Natural killer cell treated with Interleukin-12 subunit alpha and Interleukin-12 subunit beta and Interleukin-15 and Interleukin-18, amount 100 ng/mL, for 72 hours (primary cell): ENCODE results near the gene OBI1. TPM values are rescaled to one million over a fixed set of nuclear protein-coding genes. Genes with fewer than 3 reads are reported as not detected.
A peak's percentile ranks its signal among the peaks of the same experiment; 100 is the strongest.

Experiments
- ATAC-seq, 2 donors: fragments of 150-1000 bp; cut with Tn5 transposase in 1 of 2; sonication (Bioruptor Pico), chemical (Tn5 transposase) in 1 of 2; 2 replicates each; pipeline ENCODE4 v1.10.0; 2021
- DNase-seq: peaks from one replicate; pipeline ENCODE4 v3.0.0; 2022; ENCODE audit warnings: low spot score
- H3K27ac Mint-ChIP-seq, 2 donors: 1 replicate in 1 of 2; 2 replicates in 1 of 2; pipeline ENCODE4 v1.8.0; 2022; ENCODE audit warnings: mixed read lengths in 2 of 2, mild to moderate bottlenecking in 1 of 2, moderate library complexity in 1 of 2
- H3K27me3 Mint-ChIP-seq, 2 donors: 1 replicate in 1 of 2; 2 replicates in 1 of 2; pipeline ENCODE4 v1.8.0; 2022; ENCODE audit warnings: mixed read lengths in 2 of 2
- H3K36me3 Mint-ChIP-seq: one replicate; pipeline ENCODE4 v1.8.0; 2022; ENCODE audit warnings: mixed read lengths
- H3K4me1 Mint-ChIP-seq, 2 donors: 1 replicate in 1 of 2; 2 replicates in 1 of 2; pipeline ENCODE4 v1.8.0; 2022; ENCODE audit warnings: low read depth in 2 of 2, mixed read lengths in 2 of 2, mild to moderate bottlenecking in 1 of 2
- H3K4me3 Mint-ChIP-seq: one replicate; pipeline ENCODE4 v1.8.0; 2022; ENCODE audit warnings: mixed read lengths
- H3K9me3 Mint-ChIP-seq: 2 replicates; pipeline ENCODE4 v1.8.0; 2022; ENCODE audit warnings: mixed read lengths
- total RNA-seq, 2 donors: library from RNA; stranded (reverse); gene quantifications; one replicate each; pipeline ENCODE4 v1.2.3, GENCODE V29; 2022

The OBI1 gene
- total RNA-seq, 2 donors from 2014 or later, result 16.9 to 19.6 TPM

DNA sequence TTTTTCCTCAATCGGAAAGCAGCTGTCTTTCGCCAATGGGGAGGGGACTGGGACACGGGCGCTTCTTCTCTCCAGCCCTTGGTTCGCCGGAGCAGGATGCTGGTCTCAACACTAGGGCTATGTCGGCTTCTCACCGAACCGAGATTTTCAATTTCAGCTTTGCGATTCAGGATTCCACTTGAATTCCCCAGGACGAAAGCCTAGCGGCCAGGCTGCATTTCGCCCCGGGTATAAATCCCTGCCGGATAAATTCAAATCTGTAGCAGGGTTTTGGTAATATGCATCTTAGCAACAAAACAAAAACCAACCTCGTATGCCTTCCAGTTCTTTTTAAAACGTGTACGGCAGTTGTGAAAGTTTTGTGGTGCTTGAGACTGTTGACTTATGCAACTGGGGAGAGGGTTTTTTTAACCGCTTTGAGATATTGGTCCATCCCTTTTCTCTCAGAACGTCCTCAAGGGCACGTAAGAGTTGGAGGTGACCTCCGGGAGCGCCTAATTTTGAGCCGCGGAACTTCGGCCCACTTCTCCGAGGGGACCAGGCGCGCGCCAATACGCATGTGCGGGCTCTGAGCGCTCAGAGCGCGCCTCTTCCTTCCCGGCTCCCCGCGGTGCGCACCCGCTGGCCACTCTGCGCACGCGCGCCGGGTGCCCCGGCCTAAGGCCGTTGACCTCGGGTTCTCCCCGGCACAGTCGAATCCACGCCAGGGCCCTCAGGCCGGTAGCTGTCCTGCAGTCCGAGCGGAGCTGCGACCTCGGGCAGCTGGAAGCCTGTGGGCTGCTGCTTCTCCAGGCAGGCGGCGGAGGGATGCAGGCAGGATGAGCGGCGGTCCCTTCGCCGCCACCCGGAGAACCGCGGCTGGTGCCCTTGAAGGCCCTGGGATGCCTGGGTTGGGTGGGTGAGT is 63.2 kb downstream of the OBI1 start:
- Mint-ChIP-seq H3K4me3 (peak overlapping the region; percentile 20), H3K27me3 (peaks cover 56 to 80% of the 10 kb centered on the region in 2 donors), H3K36me3 (no peaks in the 10 kb centered on the region), H3K9me3 (no peaks in the 10 kb centered on the region), H3K27ac (no peak overlapping the region), H3K4me1 (peaks cover 5 to 8% of the 10 kb centered on the region in 2 donors)
- DNase-seq (no peak), ATAC-seq (peak; percentile 67 to 85)

- H3K36me3 Mint-ChIP-seq, result peaks cover 9% of the 10 kb centered on the region
- ATAC-seq (no peak), DNase-seq (no peak)
- H3K27ac Mint-ChIP-seq, result no peak overlapping the region
- H3K9me3 Mint-ChIP-seq, result peaks cover 7% of the 10 kb centered on the region
- H3K4me1 Mint-ChIP-seq, result peaks cover 3 to 5% of the 10 kb centered on the region in 2 donors
- H3K27me3 Mint-ChIP-seq, result peaks cover 56 to 80% of the 10 kb centered on the region in 2 donors
- no peak overlapping the region for H3K4me3 Mint-ChIP-seq
These were observed 64.4 kb downstream of the OBI1 start for GRCh38 chr13:78594456-78594975.

GRCh38 chr13:78593652-78594455 is 65.1 kb downstream of the OBI1 start:
- Mint-ChIP-seq H3K9me3 (peaks cover 7% of the 10 kb centered on the region), H3K27me3 (peaks cover 57 to 80% of the 10 kb centered on the region in 2 donors), H3K4me3 (no peak overlapping the region), H3K27ac (no peak overlapping the region), H3K36me3 (peaks cover 12% of the 10 kb centered on the region), H3K4me1 (peaks cover 3 to 5% of the 10 kb centered on the region in 2 donors)
- ATAC-seq (no peak), DNase-seq (no peak)

DNA sequence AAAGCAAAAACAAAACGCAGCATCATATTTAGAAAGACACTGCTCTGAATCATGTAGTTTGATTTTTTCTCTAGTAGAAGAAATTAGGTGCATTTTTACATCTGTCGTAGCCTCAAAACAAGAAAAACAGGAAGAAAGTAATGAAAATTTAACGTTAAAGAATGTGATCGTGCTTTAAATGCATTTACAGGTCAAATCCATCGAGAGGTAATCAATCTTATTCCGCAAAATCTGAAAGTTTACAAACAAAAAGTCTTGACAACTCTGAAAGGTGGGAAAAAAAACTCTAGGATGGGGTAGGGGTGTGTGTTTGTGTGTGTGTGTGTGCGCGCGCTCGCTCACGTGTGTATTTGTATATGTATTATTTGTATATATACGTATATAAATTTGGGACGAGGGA is 65.8 kb downstream of the OBI1 start:
- peaks cover 7% of the 10 kb centered on the region for H3K9me3 Mint-ChIP-seq
- H3K4me3 Mint-ChIP-seq, result no peak overlapping the region
- peaks cover 61 to 83% of the 10 kb centered on the region in 2 donors for H3K27me3 Mint-ChIP-seq
- DNase-seq (no peak), ATAC-seq (no peak)
- H3K27ac Mint-ChIP-seq, result no peak overlapping the region
- H3K4me1 Mint-ChIP-seq, result peaks cover 3 to 5% of the 10 kb centered on the region in 2 donors
- H3K36me3 Mint-ChIP-seq, result peaks cover 12% of the 10 kb centered on the region

GRCh38 chr13:78592584-78592983 is 66.4 kb downstream of the OBI1 start:
- Mint-ChIP-seq H3K4me1 (peaks cover 3 to 5% of the 10 kb centered on the region in 2 donors), H3K27ac (no peak overlapping the region), H3K9me3 (peaks cover 9% of the 10 kb centered on the region), H3K4me3 (no peak overlapping the region), H3K27me3 (peaks cover 62 to 85% of the 10 kb centered on the region in 2 donors), H3K36me3 (peaks cover 16% of the 10 kb centered on the region)
- DNase-seq (no peak), ATAC-seq (no peak)

DNA sequence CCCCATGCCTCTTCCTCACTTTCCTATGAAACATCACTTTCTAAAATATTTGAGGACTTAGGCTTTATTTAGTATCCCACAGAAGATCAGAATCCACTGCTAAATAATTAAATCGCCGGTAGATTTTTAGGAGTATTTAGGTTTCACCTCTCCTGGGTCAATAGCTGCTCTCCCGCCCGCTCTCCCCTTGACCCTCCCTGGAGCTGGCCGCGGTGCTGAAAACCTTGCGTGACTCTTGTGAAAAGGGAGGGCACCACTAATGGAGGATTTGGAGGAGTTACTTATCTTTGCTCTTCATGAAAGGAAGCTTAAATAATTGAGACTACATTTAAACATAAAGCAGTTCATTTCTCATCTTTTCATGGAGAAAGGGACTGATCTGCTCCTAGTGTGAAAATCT is 69.7 kb downstream of the OBI1 start:
- H3K9me3 Mint-ChIP-seq, result peaks cover 12% of the 10 kb centered on the region
- DNase-seq (no peak), ATAC-seq (no peak)
- peaks cover 22% of the 10 kb centered on the region for H3K36me3 Mint-ChIP-seq
- peaks cover 57 to 85% of the 10 kb centered on the region in 2 donors for H3K27me3 Mint-ChIP-seq
- H3K27ac Mint-ChIP-seq, result no peak overlapping the region
- H3K4me3 Mint-ChIP-seq, result no peak overlapping the region
- H3K4me1 Mint-ChIP-seq, result peaks cover 0 to 4% of the 10 kb centered on the region in 2 donors

- H3K27me3 Mint-ChIP-seq, result peaks cover 42 to 66% of the 10 kb centered on the region in 2 donors
- ATAC-seq (no peak), DNase-seq (no peak)
- peaks cover 0 to 4% of the 10 kb centered on the region in 2 donors for H3K4me1 Mint-ChIP-seq
- H3K9me3 Mint-ChIP-seq, result peaks cover 12% of the 10 kb centered on the region
- H3K27ac Mint-ChIP-seq, result no peak overlapping the region
- no peak overlapping the region for H3K4me3 Mint-ChIP-seq
- peaks cover 22% of the 10 kb centered on the region for H3K36me3 Mint-ChIP-seq
These were observed 71.6 kb downstream of the OBI1 start for GRCh38 chr13:78587395-78587794.

- H3K9me3 Mint-ChIP-seq, result peaks cover 12% of the 10 kb centered on the region
- H3K4me1 Mint-ChIP-seq, result peaks cover 0 to 4% of the 10 kb centered on the region in 2 donors
- peaks cover 39 to 63% of the 10 kb centered on the region in 2 donors for H3K27me3 Mint-ChIP-seq
- no peak overlapping the region for H3K27ac Mint-ChIP-seq
- H3K36me3 Mint-ChIP-seq, result peaks cover 22% of the 10 kb centered on the region
- DNase-seq (no peak), ATAC-seq (no peak)
- no peak overlapping the region for H3K4me3 Mint-ChIP-seq
These were observed 72.2 kb downstream of the OBI1 start for GRCh38 chr13:78586706-78587105.

DNA sequence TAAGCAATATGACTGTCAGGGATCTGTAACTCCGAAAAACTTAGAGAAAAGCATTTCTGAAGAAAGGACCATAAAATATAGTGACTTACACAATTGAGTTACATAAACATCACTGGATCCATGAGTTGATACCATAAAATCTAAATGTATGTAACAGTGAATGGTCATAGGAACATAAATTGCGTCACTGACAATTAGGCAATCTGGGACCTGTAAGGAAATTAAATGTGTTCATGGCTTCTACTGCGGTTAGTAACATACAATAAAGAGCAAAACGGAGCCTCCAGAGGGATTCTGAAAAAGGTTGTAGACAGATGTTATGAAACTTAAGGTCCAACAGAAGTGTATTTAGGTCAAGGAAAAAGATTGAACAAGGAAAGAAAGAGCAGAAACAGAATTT is 82.7 kb downstream of the OBI1 start:
- no peak for ATAC-seq
- DNase-seq, result no peak
- no peaks in the 10 kb centered on the region for H3K9me3 Mint-ChIP-seq
- no peak overlapping the region for H3K4me3 Mint-ChIP-seq
- no peaks in the 10 kb centered on the region for H3K4me1 Mint-ChIP-seq
- H3K36me3 Mint-ChIP-seq, result no peaks in the 10 kb centered on the region
- H3K27ac Mint-ChIP-seq, result no peak overlapping the region
- peaks cover 12 to 26% of the 10 kb centered on the region in 2 donors for H3K27me3 Mint-ChIP-seq

DNA sequence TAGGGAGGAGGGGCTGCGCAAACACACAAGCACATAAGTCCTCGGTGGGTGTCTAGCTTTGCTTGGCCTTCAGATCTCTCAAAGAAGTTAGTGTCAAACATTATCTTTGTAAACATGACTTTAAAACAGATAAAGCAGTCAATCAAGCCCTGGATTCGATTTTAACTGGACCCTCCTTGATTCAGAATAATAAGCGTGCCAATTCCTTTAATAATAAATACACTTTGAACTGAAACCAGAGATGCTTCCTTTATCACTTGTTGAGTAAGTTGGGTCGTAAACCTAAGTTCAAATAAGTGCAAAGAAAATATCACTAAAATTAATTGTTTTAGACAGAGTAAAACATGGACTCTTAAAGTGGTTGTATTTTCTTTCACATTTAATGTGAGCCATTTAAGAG is 86.5 kb downstream of the OBI1 start:
- Mint-ChIP-seq H3K27me3 (no peaks in the 10 kb centered on the region), H3K27ac (no peak overlapping the region), H3K4me1 (no peaks in the 10 kb centered on the region), H3K36me3 (no peaks in the 10 kb centered on the region), H3K9me3 (no peaks in the 10 kb centered on the region), H3K4me3 (no peak overlapping the region)
- DNase-seq (no peak), ATAC-seq (no peak)

GRCh38 chr13:78569029-78569428 is 89.9 kb downstream of the OBI1 start:
- Mint-ChIP-seq H3K4me3 (no peak overlapping the region), H3K36me3 (no peaks in the 10 kb centered on the region), H3K27me3 (no peaks in the 10 kb centered on the region), H3K4me1 (no peaks in the 10 kb centered on the region), H3K9me3 (no peaks in the 10 kb centered on the region), H3K27ac (no peak overlapping the region)
- DNase-seq (no peak), ATAC-seq (no peak)

DNA sequence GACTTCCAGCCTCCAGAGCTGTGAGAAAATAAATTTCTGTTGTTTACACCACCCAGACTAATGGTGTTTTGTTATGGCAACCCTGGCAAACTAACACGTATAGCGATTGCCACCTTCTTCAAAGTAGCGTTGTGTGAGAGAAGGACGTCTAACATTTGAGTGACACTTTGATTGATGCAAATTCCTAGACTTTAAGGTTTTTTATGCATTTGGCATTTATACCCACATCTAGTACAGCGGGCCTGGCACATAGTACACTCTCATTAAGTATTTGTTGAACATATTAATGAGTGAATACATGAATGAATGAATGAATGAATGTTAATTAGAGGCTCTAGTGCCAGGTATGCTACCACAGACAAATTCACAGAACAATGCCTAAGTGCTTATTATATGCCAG is 92.3 kb downstream of the OBI1 start:
- Mint-ChIP-seq H3K4me1 (no peaks in the 10 kb centered on the region), H3K36me3 (no peaks in the 10 kb centered on the region), H3K4me3 (no peak overlapping the region), H3K27ac (no peak overlapping the region), H3K27me3 (peaks cover 0 to 11% of the 10 kb centered on the region in 2 donors), H3K9me3 (no peaks in the 10 kb centered on the region)
- ATAC-seq (no peak), DNase-seq (no peak)
